Naive thymus-derived CD8-positive, alpha-beta T cell (primary cell): ENCODE data around the gene CALCOCO1. TPM values are rescaled to one million over a fixed set of nuclear protein-coding genes. Genes with fewer than 3 reads are reported as not detected.
A peak's percentile ranks its signal among the peaks of the same experiment; 100 is the strongest.
"Not testable (repeated sequence)": the region's sequence is repeated elsewhere in the genome, so short reads cannot be mapped to it uniquely, and the experiment has no call there.

Source experiments
- ATAC-seq, 2 donors: fragments of 150-1000 bp; cut with Tn5 transposase in 1 of 2; sonication (Bioruptor Pico), chemical (Tn5 transposase) in 1 of 2; 1 replicate in 1 of 2; 2 replicates in 1 of 2; pipeline ENCODE4 v1.10.0; 2021; ENCODE audit warnings: mild to moderate bottlenecking in 2 of 2, moderate library complexity in 2 of 2
- POLR2A ChIA-PET: fragments of 350-600 bp; sonication (Branson Sonifier 250); formaldehyde crosslinking; loops from one replicate; lab custom pipeline; 2021; ENCODE audit warnings: antibody characterized with exemption; lab: Charles Lee
- DNase-seq, 10 donors: peaks; one replicate each; pipeline versions ENCODE4 v3.0.0 to v3.0.0-alpha.2; 2020 to 2022
- H3K27ac Mint-ChIP-seq, 10 donors: one replicate each; pipeline ENCODE4 v1.8.0; 2020 to 2022; ENCODE audit warnings: mild to moderate bottlenecking in 10 of 10, mixed read lengths in 10 of 10, moderate library complexity in 4 of 10, inconsistent platforms in 1 of 10
- H3K27me3 Mint-ChIP-seq, 5 donors: one replicate each; pipeline ENCODE4 v1.8.0; 2021 to 2022; ENCODE audit warnings: mixed read lengths in 5 of 5
- H3K36me3 Mint-ChIP-seq, 3 donors: one replicate each; pipeline ENCODE4 v1.8.0; 2020 to 2022; ENCODE audit warnings: mixed read lengths in 3 of 3, mild to moderate bottlenecking in 2 of 3, inconsistent platforms in 1 of 3
- H3K4me1 Mint-ChIP-seq, 4 donors: one replicate each; pipeline ENCODE4 v1.8.0; 2021 to 2022; ENCODE audit warnings: mixed read lengths in 4 of 4
- H3K4me3 Mint-ChIP-seq, 10 donors: one replicate each; pipeline ENCODE4 v1.8.0; 2020 to 2022; ENCODE audit warnings: mild to moderate bottlenecking in 10 of 10, mixed read lengths in 10 of 10, moderate library complexity in 6 of 10, inconsistent platforms in 1 of 10
- H3K9me3 Mint-ChIP-seq, 9 donors: one replicate each; pipeline ENCODE4 v1.8.0; 2020 to 2022; ENCODE audit warnings: mixed read lengths in 9 of 9, mild to moderate bottlenecking in 3 of 9, inconsistent platforms in 1 of 9, moderate library complexity in 1 of 9
- polyA plus RNA-seq, 3 donors: library from polyadenylated mRNA; unstranded; fragments of 300-500 nt; fragmentation: Illumina TruSeq; gene quantifications; one replicate each; pipeline ENCODE4 v1.2.3, GENCODE V29; 2021
- total RNA-seq, 8 experiments: library from RNA in 2 of 8; stranded (reverse) in 2 of 8; gene quantifications; one replicate each; pipeline ENCODE4 v1.2.3 and lab custom pipeline; 2021 to 2026

CALCOCO1 gene
- 100 to 1,000 TPM; 152 to 168 TPM for total RNA-seq
- 10 to 100 TPM; 52.3 to 55.5 (median 55.4) TPM for polyA plus RNA-seq
- 13.4 to 165 (median 58.3) reads per million in 6 experiments for total RNA-seq (lab: John Stamatoyannopoulos, UW)

- Mint-ChIP-seq H3K36me3 (peaks cover 0 to 25% (median 7%) of the 10 kb centered on the region in 3 donors), H3K27ac (peak within 1 kb of the TSS; percentile 83 to 96 (median 94)), H3K9me3 (no peaks in the 10 kb centered on the region), H3K27me3 (peaks cover 0 to 3% (median 0%) of the 10 kb centered on the region in 5 donors), H3K4me3 (peak within 1 kb of the TSS; percentile 87 to 99 (median 94)), H3K4me1 (peaks cover 17 to 40% (median 26%) of the 10 kb centered on the region in 4 donors)
- POLR2A ChIA-PET, result interaction anchor here (0.6 to 3.2 kb wide), 10 partner anchors 8 to 305 kb away, joined by 3 to 16 read pairs (median 4); partner anchors contain the start of genes CISTR and TARBP2
- peak; percentile 97 to 98 for ATAC-seq
- peak; percentile 90 to 98 (median 97) for DNase-seq
Observed at GRCh38 chr12:53727310-53728041, at the start of gene CALCOCO1. CALCOCO1 (minus strand) TSS chr12:53727452; CDS start chr12:53725242, 2,210 bp downstream.

GRCh38 chr12:53776872-53777271, 49.6 kb upstream of the CALCOCO1 start:
- Mint-ChIP-seq H3K36me3 (no peaks in the 10 kb centered on the region), H3K4me1 (no peaks in the 10 kb centered on the region), H3K4me3 (no peak overlapping the region), H3K27me3 (peaks cover 20 to 70% (median 44%) of the 10 kb centered on the region in 5 donors), H3K9me3 (no peaks in the 10 kb centered on the region), H3K27ac (no peak overlapping the region)
- no peak for ATAC-seq
- DNase-seq, result no peak
- POLR2A ChIA-PET, result no interaction called here

GRCh38 chr12:53775478-53776145, 48.4 kb upstream of the CALCOCO1 start:
- no peaks in the 10 kb centered on the region for H3K9me3 Mint-ChIP-seq
- no peak for ATAC-seq
- POLR2A ChIA-PET, result no interaction called here
- DNase-seq, result no peak
- H3K4me3 Mint-ChIP-seq, result no peak overlapping the region
- peak overlapping the region in 2 of 10 donors; percentile 0 to 22 for H3K27ac Mint-ChIP-seq
- H3K36me3 Mint-ChIP-seq, result no peaks in the 10 kb centered on the region
- H3K4me1 Mint-ChIP-seq, result no peaks in the 10 kb centered on the region
- peaks cover 26 to 68% (median 46%) of the 10 kb centered on the region in 5 donors for H3K27me3 Mint-ChIP-seq

GRCh38 chr12:53770281-53770680, 43.0 kb upstream of the CALCOCO1 start:
- Mint-ChIP-seq H3K4me1 (peaks cover 0 to 4% (median 0%) of the 10 kb centered on the region in 4 donors), H3K9me3 (peaks cover 0 to 2% (median 0%) of the 10 kb centered on the region in 9 donors), H3K4me3 (no peak overlapping the region), H3K27me3 (peaks cover 24 to 75% (median 57%) of the 10 kb centered on the region in 5 donors), H3K27ac (no peak overlapping the region), H3K36me3 (no peaks in the 10 kb centered on the region)
- DNase-seq (no peak), ATAC-seq (no peak)
- POLR2A ChIA-PET, result no interaction called here

GRCh38 chr12:53768976-53769375, 41.7 kb upstream of the CALCOCO1 start:
- DNase-seq (no peak), ATAC-seq (no peak)
- Mint-ChIP-seq H3K4me3 (no peak overlapping the region), H3K9me3 (peaks cover 0 to 2% (median 0%) of the 10 kb centered on the region in 9 donors), H3K4me1 (peaks cover 0 to 4% (median 0%) of the 10 kb centered on the region in 4 donors), H3K36me3 (no peaks in the 10 kb centered on the region), H3K27ac (no peak overlapping the region), H3K27me3 (peaks cover 35 to 78% (median 66%) of the 10 kb centered on the region in 5 donors)
- POLR2A ChIA-PET, result no interaction called here

- no peak overlapping the region for H3K4me3 Mint-ChIP-seq
- peaks cover 0 to 4% (median 0%) of the 10 kb centered on the region in 3 donors for H3K36me3 Mint-ChIP-seq
- DNase-seq (no peak), ATAC-seq (no peak)
- H3K27me3 Mint-ChIP-seq, result peaks cover 43 to 83% (median 68%) of the 10 kb centered on the region in 5 donors
- H3K9me3 Mint-ChIP-seq, result peaks cover 0 to 2% (median 0%) of the 10 kb centered on the region in 9 donors
- peaks cover 0 to 4% (median 0%) of the 10 kb centered on the region in 4 donors for H3K4me1 Mint-ChIP-seq
- H3K27ac Mint-ChIP-seq, result no peak overlapping the region
- POLR2A ChIA-PET, result no interaction called here
Observed at GRCh38 chr12:53766881-53767280, 39.6 kb upstream of the CALCOCO1 start.

GRCh38 chr12:53765891-53766290, 38.6 kb upstream of the CALCOCO1 start:
- DNase-seq (no peak), ATAC-seq (no peak)
- peaks cover 42 to 83% (median 66%) of the 10 kb centered on the region in 5 donors for H3K27me3 Mint-ChIP-seq
- H3K4me3 Mint-ChIP-seq, result no peak overlapping the region
- H3K36me3 Mint-ChIP-seq, result peaks cover 0 to 4% (median 0%) of the 10 kb centered on the region in 3 donors
- no peak overlapping the region for H3K27ac Mint-ChIP-seq
- POLR2A ChIA-PET, result no interaction called here
- peaks cover 0 to 2% (median 0%) of the 10 kb centered on the region in 9 donors for H3K9me3 Mint-ChIP-seq
- peaks cover 0 to 4% (median 0%) of the 10 kb centered on the region in 4 donors for H3K4me1 Mint-ChIP-seq

- H3K27ac Mint-ChIP-seq, result no peak overlapping the region
- POLR2A ChIA-PET, result no interaction called here
Observed at GRCh38 chr12:53764615-53765014, 37.4 kb upstream of the CALCOCO1 start.

GRCh38 chr12:53762793-53763192, 35.5 kb upstream of the CALCOCO1 start:
- ATAC-seq, H3K4me1 Mint-ChIP-seq, H3K4me3 Mint-ChIP-seq, DNase-seq, POLR2A ChIA-PET, H3K36me3 Mint-ChIP-seq, H3K27ac Mint-ChIP-seq, H3K9me3 Mint-ChIP-seq: not testable (repeated sequence)
- H3K27me3 Mint-ChIP-seq, result peaks cover 56 to 97% (median 75%) of the 10 kb centered on the region in 5 donors

More at GRCh38 chr12:53764615-53765014, 37.4 kb upstream of the CALCOCO1 start:
- peaks cover 0 to 4% (median 0%) of the 10 kb centered on the region in 3 donors for H3K36me3 Mint-ChIP-seq
- DNase-seq (no peak), ATAC-seq (no peak)
- H3K9me3 Mint-ChIP-seq, result peaks cover 0 to 2% (median 0%) of the 10 kb centered on the region in 9 donors
- H3K4me3 Mint-ChIP-seq, result no peak overlapping the region
- peaks cover 0 to 4% (median 0%) of the 10 kb centered on the region in 4 donors for H3K4me1 Mint-ChIP-seq
- H3K27me3 Mint-ChIP-seq, result peaks cover 48 to 85% (median 69%) of the 10 kb centered on the region in 5 donors

GRCh38 chr12:53761306-53761705, 34.1 kb upstream of the CALCOCO1 start:
- Mint-ChIP-seq H3K27ac (no peak overlapping the region), H3K9me3 (no peaks in the 10 kb centered on the region), H3K36me3 (peaks cover 0 to 4% (median 0%) of the 10 kb centered on the region in 3 donors), H3K27me3 (peaks cover 45 to 83% (median 63%) of the 10 kb centered on the region in 5 donors), H3K4me3 (no peak overlapping the region), H3K4me1 (peaks cover 5 to 14% (median 8%) of the 10 kb centered on the region in 4 donors)
- POLR2A ChIA-PET, result no interaction called here
- no peak for DNase-seq
- no peak for ATAC-seq

- Mint-ChIP-seq H3K4me3 (no peak overlapping the region), H3K27ac (peak overlapping the region in 2 of 10 donors; percentile 25 to 32), H3K9me3 (no peaks in the 10 kb centered on the region), H3K27me3 (peaks cover 34 to 66% (median 49%) of the 10 kb centered on the region in 5 donors), H3K4me1 (peaks cover 8 to 24% (median 12%) of the 10 kb centered on the region in 4 donors), H3K36me3 (peaks cover 0 to 4% (median 0%) of the 10 kb centered on the region in 3 donors)
- POLR2A ChIA-PET, result no interaction called here
- ATAC-seq, result no peak
- DNase-seq, result no peak
Observed at GRCh38 chr12:53759261-53759660, 32.0 kb upstream of the CALCOCO1 start.

- no peaks in the 10 kb centered on the region for H3K9me3 Mint-ChIP-seq
- H3K27me3 Mint-ChIP-seq, result peaks cover 33 to 60% (median 46%) of the 10 kb centered on the region in 5 donors
- no peak for DNase-seq
- H3K4me3 Mint-ChIP-seq, result peak overlapping the region in 1 of 10 donors; percentile 3
- H3K27ac Mint-ChIP-seq, result no peak overlapping the region
- POLR2A ChIA-PET, result no interaction called here
- peaks cover 8 to 24% (median 12%) of the 10 kb centered on the region in 4 donors for H3K4me1 Mint-ChIP-seq
- ATAC-seq, result no peak
- H3K36me3 Mint-ChIP-seq, result peaks cover 0 to 3% (median 0%) of the 10 kb centered on the region in 3 donors
Observed at GRCh38 chr12:53758730-53759103, 31.5 kb upstream of the CALCOCO1 start.
